Right lung (tissue), 5 donors: ENCODE measurements around the gene RXRB. TPM values are rescaled to one million over a fixed set of nuclear protein-coding genes. Genes with fewer than 3 reads are reported as not detected.

ENCODE experiments used
- DNase-seq, 2 donors: peaks; one replicate each; pipeline ENCODE4 v3.0.0-alpha.2; 2013
- polyA plus RNA-seq, 5 donors: library from polyadenylated mRNA; unstranded; fragments of 120-200 nt; gene quantifications; one replicate each; pipeline versions ENCODE4 v1.2.1 to v1.2.3, GENCODE V29; 2013; ENCODE audit warnings: inconsistent platforms in 1 of 5, low replicate concordance in 1 of 5; ENCODE audit not compliant: insufficient read length in 5 of 5, insufficient read depth in 1 of 5

The RXRB gene
- polyA plus RNA-seq, 5 donors, result 56.7 to 69.7 (median 61.7) TPM

GRCh38 chr6:33178755-33179475 lies 21.6 kb downstream of the RXRB start:
- no peak for DNase-seq

GRCh38 chr6:33177552-33178446 lies 22.7 kb downstream of the RXRB start:
- no peak for DNase-seq

GRCh38 chr6:33176906-33177305 lies 23.6 kb downstream of the RXRB start:
- DNase-seq, result no peak

GRCh38 chr6:33175436-33176069 lies 24.9 kb downstream of the RXRB start:
- DNase-seq, result no peak

GRCh38 chr6:33174784-33175183 lies 25.7 kb downstream of the RXRB start:
- DNase-seq, result no peak

GRCh38 chr6:33173535-33174180 lies 26.8 kb downstream of the RXRB start:
- no peak for DNase-seq

- no peak for DNase-seq
Observed at GRCh38 chr6:33172688-33173534, 27.6 kb downstream of the RXRB start.

GRCh38 chr6:33171880-33172687 lies 28.4 kb downstream of the RXRB start:
- DNase-seq, result no peak

GRCh38 chr6:33171016-33171879 lies 29.2 kb downstream of the RXRB start:
- no peak for DNase-seq

GRCh38 chr6:33170176-33171015 lies 30.1 kb downstream of the RXRB start:
- no peak for DNase-seq

GRCh38 chr6:33169291-33170175 lies 30.9 kb downstream of the RXRB start:
- no peak for DNase-seq

- DNase-seq, result no peak
Observed at GRCh38 chr6:33168639-33169038, 31.8 kb downstream of the RXRB start.

GRCh38 chr6:33168284-33168601 lies 32.2 kb downstream of the RXRB start:
- no peak for DNase-seq

- DNase-seq, result no peak
Observed at GRCh38 chr6:33167374-33168283, 32.8 kb downstream of the RXRB start.

- no peak for DNase-seq
Observed at GRCh38 chr6:33166811-33167210, 33.7 kb downstream of the RXRB start.

GRCh38 chr6:33166363-33166762 lies 34.1 kb downstream of the RXRB start:
- DNase-seq, result no peak
